ENCODE results near the gene DMAP1.

- no peak for TF ChIP-seq CTCF (conservative IDR thresholded peaks at IDR 0.05 in 1 of 2, IDR thresholded peaks at IDR 0.05 in 1 of 2; ENCODE audit: extremely low read depth in 1 of 2, insufficient read depth in 1 of 2, low read depth in 1 of 2, low read length in 2 of 2)
- TF ChIP-seq EZH2 (IDR thresholded peaks at IDR 0.05; ENCODE audit: borderline replicate concordance, low read length) = no peak
Observed at GRCh38 chr1:44239961-44240371, 26.7 kb downstream of the DMAP1 start.
